Hepatocyte (in vitro differentiated cells): ENCODE measurements around the gene GALE.

Source experiments
- EZH2 ChIP-seq: fragments of 200-600 bp; sonication (generic); IDR thresholded peaks from 2 replicates; pipeline ENCODE4 v1.6.1; 2016; ENCODE audit warnings: antibody characterized with exemption, mild to moderate bottlenecking, borderline replicate concordance
- EZH2phosphoT487 ChIP-seq: fragments of 200-600 bp; sonication (generic); IDR thresholded peaks from one replicate; pipeline ENCODE4 v1.6.1; 2018; ENCODE audit warnings: antibody characterized with exemption, mild to moderate bottlenecking, low read depth, moderate library complexity; ENCODE audit not compliant: unreplicated experiment, severe bottlenecking
- TF ChIP-seq, protein P1 (sequence below): fragments of 200-600 bp; sonication (generic); IDR thresholded peaks from 2 replicates; pipeline ENCODE4 v1.5.1; 2016; ENCODE audit warnings: antibody characterized with exemption, mild to moderate bottlenecking; ENCODE audit not compliant: poor library complexity

DNA sequence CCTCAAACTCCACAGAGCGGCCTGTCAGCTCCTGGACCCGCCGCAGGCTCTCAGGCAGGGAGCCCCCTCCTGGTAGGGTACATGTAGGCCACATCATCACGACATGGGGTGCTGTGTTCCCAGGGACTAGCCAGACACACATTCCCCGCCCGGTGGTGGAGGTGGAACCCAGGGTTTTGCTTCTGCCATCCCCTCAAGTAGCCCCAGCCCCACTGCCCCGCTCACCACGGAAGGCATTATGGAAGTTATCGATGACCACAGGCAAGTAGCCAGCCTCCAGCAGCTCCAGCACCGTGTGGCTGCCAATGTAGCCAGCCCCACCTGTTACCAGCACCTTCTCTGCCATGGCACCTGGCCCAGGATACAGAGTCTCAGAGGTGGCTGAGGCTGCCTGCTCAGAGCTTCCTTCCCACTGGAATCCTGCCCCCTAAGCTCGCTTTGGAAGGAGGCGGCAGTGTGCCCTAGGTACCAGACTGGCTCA, 1.9 kb downstream of the GALE start:
- TF ChIP-seq, protein P1, sequence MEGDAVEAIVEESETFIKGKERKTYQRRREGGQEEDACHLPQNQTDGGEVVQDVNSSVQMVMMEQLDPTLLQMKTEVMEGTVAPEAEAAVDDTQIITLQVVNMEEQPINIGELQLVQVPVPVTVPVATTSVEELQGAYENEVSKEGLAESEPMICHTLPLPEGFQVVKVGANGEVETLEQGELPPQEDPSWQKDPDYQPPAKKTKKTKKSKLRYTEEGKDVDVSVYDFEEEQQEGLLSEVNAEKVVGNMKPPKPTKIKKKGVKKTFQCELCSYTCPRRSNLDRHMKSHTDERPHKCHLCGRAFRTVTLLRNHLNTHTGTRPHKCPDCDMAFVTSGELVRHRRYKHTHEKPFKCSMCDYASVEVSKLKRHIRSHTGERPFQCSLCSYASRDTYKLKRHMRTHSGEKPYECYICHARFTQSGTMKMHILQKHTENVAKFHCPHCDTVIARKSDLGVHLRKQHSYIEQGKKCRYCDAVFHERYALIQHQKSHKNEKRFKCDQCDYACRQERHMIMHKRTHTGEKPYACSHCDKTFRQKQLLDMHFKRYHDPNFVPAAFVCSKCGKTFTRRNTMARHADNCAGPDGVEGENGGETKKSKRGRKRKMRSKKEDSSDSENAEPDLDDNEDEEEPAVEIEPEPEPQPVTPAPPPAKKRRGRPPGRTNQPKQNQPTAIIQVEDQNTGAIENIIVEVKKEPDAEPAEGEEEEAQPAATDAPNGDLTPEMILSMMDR, result no peak
- TF ChIP-seq EZH2, result no peak
- TF ChIP-seq EZH2phosphoT487, result no peak
